Activated CD8-positive, alpha-beta memory T cell treated with anti-CD3 and anti-CD28 coated beads for 24 hours (primary cell): Measurements from ENCODE around the gene IRAK2.
"Not testable (repeated sequence)": the region's sequence is repeated elsewhere in the genome, so short reads cannot be mapped to it uniquely, and the experiment has no call there.

Source experiments
- DNase-seq: peaks from one replicate; pipeline ENCODE4 v3.0.0-alpha.2; 2020

IRAK2 gene, protein sequence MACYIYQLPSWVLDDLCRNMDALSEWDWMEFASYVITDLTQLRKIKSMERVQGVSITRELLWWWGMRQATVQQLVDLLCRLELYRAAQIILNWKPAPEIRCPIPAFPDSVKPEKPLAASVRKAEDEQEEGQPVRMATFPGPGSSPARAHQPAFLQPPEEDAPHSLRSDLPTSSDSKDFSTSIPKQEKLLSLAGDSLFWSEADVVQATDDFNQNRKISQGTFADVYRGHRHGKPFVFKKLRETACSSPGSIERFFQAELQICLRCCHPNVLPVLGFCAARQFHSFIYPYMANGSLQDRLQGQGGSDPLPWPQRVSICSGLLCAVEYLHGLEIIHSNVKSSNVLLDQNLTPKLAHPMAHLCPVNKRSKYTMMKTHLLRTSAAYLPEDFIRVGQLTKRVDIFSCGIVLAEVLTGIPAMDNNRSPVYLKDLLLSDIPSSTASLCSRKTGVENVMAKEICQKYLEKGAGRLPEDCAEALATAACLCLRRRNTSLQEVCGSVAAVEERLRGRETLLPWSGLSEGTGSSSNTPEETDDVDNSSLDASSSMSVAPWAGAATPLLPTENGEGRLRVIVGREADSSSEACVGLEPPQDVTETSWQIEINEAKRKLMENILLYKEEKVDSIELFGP

DNA sequence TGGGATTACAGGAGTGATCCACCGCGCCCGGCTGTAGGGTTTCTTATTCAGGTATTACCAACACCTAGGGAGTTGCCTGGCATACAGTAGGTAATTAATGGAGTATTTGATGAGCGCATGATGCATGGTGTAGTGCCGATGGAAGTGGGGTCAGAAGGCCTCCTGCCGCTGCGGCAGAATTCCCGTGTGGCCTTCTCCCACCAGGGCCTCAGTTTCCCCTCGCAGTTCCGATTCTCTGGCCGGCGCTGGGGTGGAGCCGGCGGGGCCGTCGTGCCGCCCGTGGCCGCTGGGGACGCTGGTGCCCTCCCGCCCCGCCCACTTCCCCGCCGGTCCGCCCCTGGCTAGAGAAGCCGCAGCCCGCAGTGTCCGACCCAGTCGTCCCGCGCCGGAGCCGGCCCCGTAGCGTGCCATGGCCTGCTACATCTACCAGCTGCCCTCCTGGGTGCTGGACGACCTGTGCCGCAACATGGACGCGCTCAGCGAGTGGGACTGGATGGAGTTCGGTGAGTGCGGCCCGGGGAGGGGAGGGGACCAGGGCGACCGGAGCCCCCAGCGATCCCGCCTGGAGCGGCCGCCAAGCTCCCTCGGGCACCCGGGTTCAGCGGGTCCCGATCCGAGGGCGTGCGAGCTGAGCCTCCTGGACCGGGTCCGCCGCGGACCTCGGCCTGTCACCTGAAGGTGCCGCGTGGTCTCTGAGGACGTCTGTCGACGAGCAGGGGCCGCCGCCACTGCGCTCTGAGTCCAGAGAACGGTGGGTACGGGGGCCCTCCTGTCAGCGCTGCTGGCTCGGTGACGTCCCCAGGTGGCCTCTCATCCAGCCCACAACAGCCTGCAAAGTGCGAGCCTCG lies at the start of gene IRAK2:
TSS of gene IRAK2 (plus strand) at position 374 of the 848 bp plus-strand sequence. CDS start at position 410, 36 bp downstream.
- peak; percentile 88 for DNase-seq

DNA sequence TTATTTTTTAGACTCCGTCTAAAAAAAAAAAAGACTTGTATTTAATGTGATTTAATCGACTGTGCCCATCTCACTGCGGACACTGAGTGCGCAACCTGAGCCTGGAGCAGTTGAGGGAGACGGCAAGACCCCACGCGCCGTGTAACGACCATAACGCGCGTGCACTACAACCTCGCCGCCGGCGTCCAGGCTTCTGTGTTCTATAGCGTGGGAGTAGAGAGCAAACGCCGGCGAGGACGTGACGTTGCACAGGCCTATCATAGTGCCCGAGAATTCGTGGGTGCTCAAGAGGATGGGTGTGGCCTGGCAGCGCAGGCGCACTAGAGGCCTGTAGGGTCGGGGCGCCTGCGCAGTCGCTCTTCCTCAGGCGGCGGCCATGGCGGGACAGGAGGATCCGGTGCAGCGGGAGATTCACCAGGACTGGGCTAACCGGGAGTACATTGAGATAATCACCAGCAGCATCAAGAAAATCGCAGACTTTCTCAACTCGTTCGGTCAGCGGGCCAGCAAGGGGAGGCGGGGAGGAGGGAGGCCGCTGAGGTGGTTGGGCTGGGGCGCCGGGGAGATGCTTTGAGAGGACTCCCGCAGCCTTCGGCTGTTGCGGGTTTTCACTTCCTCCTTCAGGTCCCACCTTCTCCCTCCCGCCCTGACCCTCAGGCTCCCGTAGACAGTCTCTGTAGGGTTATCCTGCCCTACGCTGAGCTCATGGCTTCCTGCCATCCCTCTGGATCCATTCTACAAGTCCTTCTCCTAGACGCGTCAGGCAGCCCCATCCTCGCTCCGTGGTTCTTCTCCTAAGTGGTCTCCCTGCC lies 49.2 kb upstream of the IRAK2 start, which contains the start of gene BRK1:
TSS of gene BRK1 (plus strand) at position 350 of the 812 bp plus-strand sequence. CDS start at position 377, 27 bp downstream.
- peak; percentile 93 for DNase-seq

DNA sequence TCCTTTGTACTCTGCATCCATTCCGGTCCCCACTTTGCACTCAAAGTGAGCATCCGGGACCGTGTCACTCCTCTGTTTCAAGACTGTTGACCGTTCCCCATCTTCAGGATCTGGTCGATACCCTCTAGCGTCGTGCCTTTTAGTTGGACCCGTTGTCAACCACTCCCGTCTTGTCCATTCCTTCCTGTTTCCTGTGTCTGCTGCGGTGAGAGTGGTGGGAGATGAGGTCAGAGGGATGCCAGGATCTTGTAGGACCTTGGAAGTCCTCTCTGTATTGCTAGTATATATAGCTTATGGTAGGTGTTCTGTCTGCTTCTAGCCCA lies 48.6 kb upstream of the IRAK2 start:
- DNase-seq = no peak

DNA sequence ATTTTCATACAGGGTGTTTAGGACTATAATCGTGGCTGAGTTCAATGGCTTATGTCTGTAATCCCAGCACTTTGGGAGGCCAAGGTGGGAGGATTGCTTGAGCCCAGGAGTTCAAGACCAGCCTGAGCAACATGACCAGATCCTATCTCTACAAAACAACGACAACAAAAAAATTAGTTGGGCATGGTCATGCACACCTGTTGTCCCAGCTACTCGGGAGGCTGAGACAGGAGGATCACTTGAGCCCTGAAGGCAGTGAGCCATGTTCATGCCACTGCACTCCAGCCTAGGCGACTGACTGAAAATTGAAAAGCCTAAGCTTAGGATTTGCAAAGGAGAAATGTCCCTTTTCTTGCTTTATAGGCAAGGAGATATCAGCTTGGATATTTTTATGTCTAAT lies 47.8 kb upstream of the IRAK2 start:
- DNase-seq = no peak

DNA sequence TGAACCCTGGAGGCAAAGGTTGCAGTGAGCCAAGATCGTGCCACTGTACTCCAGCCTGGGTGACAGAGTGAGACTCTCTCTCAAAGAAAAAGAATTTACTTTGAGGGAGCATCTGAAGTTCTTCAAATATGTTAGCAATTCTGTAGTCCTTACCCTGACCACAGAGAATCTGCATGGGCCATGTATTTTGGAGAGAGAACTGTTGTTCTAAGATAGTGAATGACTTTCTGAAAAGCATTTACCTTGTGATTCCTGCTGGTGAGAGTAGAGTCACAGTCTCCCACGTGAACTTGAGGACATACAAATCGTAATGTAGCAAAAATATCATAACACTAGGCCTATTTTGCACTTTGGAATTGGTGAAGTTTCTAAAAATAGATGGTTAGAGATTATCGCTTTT lies 45.3 kb upstream of the IRAK2 start:
- DNase-seq = no peak

DNA sequence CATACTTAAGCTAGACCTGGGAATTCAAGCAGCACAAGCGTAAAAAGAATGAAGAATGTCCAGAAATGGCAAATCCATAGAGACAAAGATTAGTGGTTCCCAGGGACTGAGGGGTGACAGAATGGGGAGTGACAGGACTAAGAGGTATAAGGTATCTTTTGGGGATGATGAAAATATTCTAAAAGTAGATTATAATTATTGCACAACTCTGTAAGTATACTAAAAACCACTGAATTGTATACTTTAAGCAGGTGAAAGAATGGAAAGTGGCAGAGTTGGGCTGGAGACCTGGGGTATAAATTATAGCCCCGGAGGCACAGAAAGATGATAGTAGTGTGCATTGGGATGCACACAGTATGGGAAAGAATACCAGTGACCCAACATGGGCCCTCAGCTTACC lies 43.7 kb upstream of the IRAK2 start:
- DNase-seq = no peak

DNA sequence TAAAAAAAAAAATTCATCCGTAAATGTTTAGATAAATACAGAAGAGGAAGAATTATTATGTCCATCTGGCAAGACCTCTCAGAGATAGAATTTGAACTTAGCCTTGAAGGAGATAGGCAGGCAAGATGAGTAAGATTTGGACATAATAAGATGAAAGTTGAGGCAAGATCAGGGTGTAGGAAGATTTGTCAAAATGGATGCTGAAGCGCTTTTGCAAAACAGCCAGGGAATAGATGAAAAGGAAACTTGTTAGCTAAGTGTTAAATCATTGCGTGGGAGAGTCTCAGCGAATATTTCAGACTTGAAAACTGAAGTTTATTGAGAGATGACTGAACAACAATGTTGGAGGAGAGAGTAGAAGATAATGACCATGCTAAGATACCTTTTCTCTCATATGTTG lies 42.0 kb upstream of the IRAK2 start:
- no peak for DNase-seq

DNA sequence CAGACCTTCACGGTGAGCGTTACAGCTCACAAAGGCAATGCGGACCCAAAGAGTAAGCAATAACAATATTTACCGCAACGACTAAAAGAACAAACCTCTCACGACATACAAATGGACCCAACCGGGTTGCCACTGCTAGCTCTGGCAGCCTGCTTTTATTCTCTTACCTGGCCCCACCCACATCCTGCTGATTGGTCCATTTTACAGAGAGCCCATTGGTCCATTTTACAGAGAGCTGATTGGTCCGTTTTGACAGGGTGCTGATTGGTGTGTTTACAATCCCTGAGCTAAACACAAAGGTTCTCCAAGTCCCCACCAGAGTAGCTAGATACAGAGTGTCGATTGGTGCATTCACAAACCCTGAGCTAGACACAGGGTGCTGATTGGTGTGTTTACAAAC lies 28.8 kb upstream of the IRAK2 start:
- DNase-seq = not testable (repeated sequence)

DNA sequence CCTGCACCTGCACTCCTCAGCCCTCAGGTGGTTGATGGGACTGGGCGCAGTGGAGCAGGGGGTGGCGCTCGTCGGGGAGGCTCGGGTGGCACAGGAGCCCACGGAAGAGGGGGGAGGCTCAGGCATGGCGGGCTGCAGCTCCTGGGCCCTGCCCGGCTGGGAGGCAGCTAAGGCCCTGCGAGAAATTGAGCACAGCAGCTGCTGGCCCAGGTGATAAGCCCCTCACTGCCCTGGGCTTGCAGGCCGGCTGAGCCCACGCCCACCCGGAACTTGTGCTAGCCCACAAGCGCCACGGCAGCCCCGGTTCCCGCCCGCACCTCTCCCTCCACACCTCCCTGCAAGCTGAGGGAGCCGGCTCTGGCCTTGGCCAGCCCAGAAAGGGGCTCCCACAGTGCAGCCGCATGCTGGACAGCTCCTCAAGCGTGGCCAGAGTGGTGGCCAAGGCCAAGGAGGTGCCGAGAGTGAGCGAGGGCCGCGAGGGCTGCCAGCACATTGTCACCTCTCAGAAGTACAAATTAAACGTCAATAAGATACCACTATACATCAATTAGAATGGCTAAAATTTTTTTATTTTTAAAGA lies 28.2 kb upstream of the IRAK2 start:
- no peak for DNase-seq

DNA sequence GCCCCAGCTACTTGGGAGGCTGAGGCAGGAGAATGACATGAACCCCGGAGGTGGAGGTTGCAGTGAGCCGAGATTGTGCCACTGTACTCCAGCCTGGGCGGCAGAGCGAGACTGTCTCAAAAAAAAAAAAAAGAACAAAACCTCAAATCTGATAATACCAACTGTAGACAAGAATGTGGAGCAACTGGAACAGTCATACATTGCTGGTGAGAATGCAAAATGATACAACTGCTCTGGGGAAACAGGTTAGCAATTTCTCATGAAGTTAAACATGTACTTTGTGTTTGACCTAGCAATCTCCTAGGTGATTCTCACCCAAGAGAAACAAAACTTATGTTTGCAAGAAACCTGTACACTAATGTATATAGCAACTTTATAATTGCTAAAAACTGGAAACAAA lies 27.5 kb upstream of the IRAK2 start:
- no peak for DNase-seq

DNA sequence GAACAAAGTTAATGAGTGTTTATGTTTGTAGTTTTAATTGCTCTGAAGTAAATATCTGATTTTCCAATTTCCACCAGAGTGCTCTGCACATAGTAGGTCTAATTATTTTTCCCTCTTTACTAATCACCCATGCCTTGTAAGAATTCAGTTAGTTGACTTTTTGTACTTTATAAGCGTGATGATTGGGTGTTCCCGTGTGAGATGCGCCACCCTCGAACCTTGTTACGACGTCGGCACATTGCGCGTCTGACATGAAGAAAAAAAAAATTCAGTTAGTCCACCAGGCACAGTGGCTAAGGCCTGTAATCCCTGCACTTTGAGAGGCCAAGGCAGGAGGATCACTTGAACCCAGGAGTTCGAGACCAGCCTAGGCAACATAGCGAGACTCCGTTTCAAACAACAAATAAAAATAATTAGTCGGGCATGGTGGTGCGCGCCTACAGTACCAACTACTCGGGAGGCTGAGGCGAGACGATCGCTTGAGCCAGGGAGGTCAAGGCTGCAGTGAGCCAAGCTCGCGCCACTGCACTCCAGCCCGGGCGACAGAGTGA lies 23.6 kb upstream of the IRAK2 start:
- DNase-seq = no peak

DNA sequence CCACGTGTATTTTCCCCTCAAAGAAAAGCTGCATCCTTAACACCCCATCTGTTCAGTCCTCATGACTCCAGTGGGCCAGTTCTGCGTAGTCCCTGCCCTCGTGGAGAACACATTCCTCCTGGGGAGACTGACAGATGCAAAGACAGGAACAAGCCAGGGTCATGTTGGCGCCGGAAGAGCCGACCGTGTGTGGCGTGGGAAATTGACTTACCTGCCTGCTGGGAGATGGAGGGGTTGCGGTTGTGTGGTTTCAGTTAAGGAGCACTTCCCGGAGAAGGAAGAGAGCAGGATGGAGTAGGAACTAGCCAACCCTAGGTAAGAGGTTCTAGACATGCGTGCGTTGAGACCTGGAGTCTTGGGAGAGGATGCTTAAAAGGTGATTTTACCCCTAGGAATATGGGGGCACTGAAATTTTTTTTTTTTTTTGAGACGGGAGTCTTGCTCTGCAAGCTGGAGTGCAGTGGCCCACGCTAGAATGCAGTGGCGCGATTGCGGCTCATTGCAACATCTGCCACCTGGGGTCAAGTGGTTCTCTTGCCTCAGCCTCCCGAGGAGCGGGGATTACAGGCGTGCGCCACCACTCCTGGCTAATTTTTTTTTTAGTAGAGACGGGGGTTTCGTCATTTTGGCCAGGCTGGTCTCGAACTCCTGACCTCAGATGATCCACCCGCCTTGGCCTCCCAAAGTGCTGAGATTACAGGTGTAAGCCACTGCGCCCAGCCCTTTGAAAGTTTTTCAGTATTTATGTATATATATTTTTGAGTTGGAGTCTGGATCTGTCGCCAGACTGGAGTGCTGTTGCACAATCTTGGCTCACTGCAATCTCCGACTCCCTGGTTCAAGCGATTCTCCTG lies 21.8 kb upstream of the IRAK2 start:
- DNase-seq = peak; percentile 62

DNA sequence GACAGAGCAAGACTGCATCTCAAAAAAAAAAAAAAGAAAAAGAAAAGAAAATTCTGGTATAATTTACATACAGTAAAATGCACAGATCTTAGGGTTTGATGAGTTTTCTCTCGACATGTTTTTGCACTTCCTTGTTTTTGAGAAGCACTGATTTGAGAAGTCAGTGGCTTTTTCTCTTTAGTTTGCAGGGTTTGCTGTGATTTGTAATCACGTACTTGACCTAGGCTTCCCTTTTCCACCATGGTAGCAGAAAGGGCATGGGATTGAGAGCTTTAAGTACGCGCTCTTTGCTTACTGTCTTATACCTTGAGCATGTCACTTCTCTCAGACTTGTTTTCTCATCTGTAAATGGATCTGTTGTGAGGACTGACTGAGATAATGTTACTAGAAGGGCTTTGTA lies 19.0 kb upstream of the IRAK2 start:
- DNase-seq = no peak

DNA sequence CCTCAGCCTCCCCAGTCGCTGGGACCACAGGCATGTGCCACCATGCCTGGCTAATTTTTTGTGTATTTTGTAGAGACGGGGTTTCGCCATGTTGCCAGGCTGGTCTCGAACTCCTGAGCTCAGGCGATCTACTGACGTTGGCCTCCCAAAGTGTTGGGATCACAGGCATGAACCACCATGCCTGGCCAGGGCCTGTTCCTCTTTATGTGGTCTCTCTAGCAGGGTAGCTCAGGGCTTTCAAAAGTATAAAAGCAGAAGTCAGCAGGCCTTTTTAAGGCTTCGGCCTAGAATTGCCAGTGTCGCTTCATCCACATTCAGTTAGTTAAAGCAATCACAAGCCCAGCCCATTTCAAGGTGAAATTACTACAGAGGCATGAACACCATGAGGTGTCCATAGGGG lies 15.5 kb upstream of the IRAK2 start:
- DNase-seq = no peak

DNA sequence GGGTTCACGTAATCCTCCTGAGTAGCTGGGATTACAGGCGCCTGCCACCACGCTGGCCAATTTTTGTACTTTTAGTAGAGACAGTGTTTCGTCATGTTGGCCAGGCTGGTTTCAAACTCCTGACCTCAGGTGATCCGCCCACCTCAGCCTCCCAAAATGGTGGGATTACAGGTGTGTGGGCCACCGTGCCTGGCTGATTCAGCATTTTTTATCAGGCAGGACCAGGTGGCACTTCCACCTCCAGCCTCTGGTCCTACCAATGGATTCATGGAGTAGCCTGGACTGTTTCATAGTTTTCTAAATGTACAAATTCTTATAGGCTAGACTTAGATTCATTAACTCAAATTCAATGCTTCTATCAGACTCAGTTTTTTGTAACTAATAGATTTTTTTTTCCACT lies 13.7 kb upstream of the IRAK2 start:
- no peak for DNase-seq

DNA sequence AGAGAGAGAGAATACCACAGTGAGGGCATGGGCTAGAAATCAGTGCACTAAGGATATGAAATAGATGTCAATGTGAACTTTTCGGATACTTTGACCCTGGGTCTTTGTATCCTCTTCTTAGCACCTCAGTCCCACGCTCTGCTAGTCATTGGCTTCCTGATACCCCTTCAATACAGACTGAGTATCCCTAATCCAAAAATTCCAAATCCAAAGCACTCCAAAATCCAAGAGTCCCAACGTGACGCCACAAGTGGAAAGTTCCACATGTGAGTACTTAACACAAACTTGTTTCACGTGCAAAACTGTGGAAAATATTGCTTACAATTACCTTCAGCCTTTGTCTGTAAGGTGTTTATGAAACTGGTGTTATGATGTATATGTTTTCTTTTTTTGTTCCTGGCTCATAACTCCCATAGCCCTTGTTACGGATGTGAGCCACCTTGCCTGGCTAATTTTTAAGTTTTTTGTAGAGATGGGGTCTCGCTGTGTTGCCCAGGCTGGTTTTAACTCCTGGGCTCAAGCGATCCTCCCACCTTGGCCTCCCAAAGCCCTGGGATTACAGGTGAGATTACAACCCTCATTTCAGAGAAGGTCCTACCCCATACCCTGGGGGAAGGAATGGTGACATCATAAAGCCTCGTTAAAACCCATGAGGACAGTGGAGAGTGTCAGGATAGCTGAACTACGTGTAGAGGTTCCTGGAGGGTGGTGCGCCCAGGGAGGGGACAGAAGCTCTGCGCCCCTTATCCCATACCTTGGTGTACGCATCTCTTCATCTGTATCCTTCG lies 10.2 kb upstream of the IRAK2 start:
- no peak for DNase-seq

DNA sequence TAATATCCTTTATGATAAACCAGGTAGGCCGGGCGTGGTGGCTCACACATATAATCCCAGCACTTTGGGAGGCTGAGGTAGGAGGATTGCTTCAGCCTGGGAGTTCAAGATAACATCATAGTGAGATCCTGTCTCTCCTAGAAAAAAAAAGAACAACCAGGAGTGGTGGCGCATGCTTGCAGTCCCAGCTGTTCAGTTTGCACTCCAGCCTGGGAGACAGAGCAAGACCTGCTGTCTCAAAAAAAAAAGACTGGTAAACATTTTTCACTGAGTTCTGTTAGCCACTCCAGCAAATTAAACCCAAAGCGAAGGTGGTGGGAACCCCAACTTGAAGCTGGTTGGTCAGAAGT lies 9.6 kb upstream of the IRAK2 start:
- no peak for DNase-seq

DNA sequence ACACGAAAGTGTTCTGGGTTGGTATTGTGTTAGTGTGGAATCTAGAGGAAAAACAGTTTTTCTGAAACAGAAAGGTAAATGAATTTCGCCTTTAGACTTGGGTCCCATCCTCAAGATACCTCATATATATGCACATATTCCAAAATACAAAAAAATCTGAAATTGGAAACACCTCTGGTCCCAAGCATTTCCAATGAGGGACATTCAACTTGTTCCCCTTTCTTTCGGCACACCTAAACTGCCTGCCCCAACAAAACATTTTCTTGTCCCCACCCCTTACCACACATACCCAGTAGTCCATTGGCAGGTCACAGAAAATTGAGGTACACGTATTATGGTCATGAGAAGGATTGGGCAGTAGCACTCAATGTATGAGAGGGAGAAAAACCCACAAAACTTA lies 9.1 kb upstream of the IRAK2 start:
- DNase-seq = no peak

DNA sequence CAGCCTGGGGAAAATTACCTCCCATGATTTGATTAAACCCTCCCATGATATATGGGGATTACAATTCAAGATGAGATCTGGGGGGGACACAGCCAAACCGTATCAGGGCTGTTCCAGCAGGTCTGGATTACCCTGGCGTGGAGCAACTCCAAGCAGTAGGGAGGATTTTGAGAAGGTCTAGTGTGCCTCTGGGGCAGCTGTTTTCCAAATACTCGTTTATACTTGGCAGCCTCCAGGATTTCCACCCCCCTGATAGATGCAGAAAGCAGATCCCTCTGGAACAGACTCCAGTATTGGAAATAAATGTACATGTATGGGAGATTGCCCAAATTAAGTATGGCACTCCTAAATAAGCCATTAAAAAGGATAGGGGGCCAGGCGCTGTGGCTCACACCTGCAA lies 7.7 kb upstream of the IRAK2 start:
- no peak for DNase-seq

DNA sequence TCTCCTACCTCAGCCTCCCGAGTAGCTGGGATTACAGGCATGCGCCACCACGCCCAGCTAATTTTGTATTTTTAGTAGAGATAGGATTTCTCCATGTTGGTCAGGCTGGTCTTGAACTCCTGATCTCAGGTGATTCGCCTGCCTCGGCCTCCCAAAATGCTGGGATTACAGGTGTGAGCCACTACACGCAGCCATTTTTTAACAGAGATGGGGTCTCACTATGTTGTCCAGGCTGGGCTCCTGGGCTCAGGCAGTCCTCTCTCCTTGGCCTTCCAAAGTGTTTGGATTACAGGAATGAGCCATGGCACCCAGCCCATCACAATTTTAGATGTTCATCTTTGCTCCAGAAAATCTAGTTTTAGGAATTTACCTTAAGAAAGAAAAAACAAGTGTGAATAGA lies 6.2 kb upstream of the IRAK2 start:
- DNase-seq = not testable (repeated sequence)
